Measurements from ENCODE around the gene PSMD12.
A peak's percentile ranks its signal among the peaks of the same experiment; 100 is the strongest.
"Not testable (repeated sequence)": the region's sequence is repeated elsewhere in the genome, so short reads cannot be mapped to it uniquely, and the experiment has no call there.

The PSMD12 gene

GRCh38 chr17:67388986-67389385 is 22.6 kb upstream of the PSMD12 start:
- no peak for DNase-seq (ENCODE audit: low read depth)
- no peak for TF ChIP-seq CTCF (IDR thresholded peaks at IDR 0.05; ENCODE audit: control insufficient read depth, insufficient read depth, low read depth, low read length, missing control alignments)
- H3K4me3 ChIP-seq (ENCODE audit: control insufficient read depth, low read depth, low read length): no peak overlapping the region

- not testable (repeated sequence) for DNase-seq (ENCODE audit: low read depth); H3K4me3 ChIP-seq (ENCODE audit: control insufficient read depth, low read depth, low read length)
Measured at GRCh38 chr17:67388536-67388935, 22.2 kb upstream of the PSMD12 start.

GRCh38 chr17:67386965-67387551 is 20.7 kb upstream of the PSMD12 start:
- no peak overlapping the region for H3K4me3 ChIP-seq (ENCODE audit: control insufficient read depth, low read depth, low read length)
- peak; percentile 80 for TF ChIP-seq CTCF (IDR thresholded peaks at IDR 0.05; ENCODE audit: control insufficient read depth, insufficient read depth, low read depth, low read length, missing control alignments)
- no peak for DNase-seq (ENCODE audit: low read depth)

GRCh38 chr17:67385122-67385988 is 19.0 kb upstream of the PSMD12 start:
- TF ChIP-seq CTCF (IDR thresholded peaks at IDR 0.05; ENCODE audit: control insufficient read depth, insufficient read depth, low read depth, low read length, missing control alignments): no peak
- no peak for DNase-seq (ENCODE audit: low read depth)
- H3K4me3 ChIP-seq (ENCODE audit: control insufficient read depth, low read depth, low read length): no peak overlapping the region

- H3K4me3 ChIP-seq (ENCODE audit: control insufficient read depth, low read depth, low read length): no peak overlapping the region
- no peak for TF ChIP-seq CTCF (IDR thresholded peaks at IDR 0.05; ENCODE audit: control insufficient read depth, insufficient read depth, low read depth, low read length, missing control alignments)
- no peak for DNase-seq (ENCODE audit: low read depth)
Measured at GRCh38 chr17:67381929-67382257, 15.5 kb upstream of the PSMD12 start.

GRCh38 chr17:67379251-67379630 is 12.9 kb upstream of the PSMD12 start:
- H3K4me3 ChIP-seq (ENCODE audit: control insufficient read depth, low read depth, low read length): peak overlapping the region; percentile 29
- TF ChIP-seq CTCF (IDR thresholded peaks at IDR 0.05; ENCODE audit: control insufficient read depth, insufficient read depth, low read depth, low read length, missing control alignments): no peak
- DNase-seq (ENCODE audit: low read depth): no peak

GRCh38 chr17:67378454-67379250 is 12.3 kb upstream of the PSMD12 start:
- no peak for DNase-seq (ENCODE audit: low read depth)
- TF ChIP-seq CTCF (IDR thresholded peaks at IDR 0.05; ENCODE audit: control insufficient read depth, insufficient read depth, low read depth, low read length, missing control alignments): peak; percentile 33
- H3K4me3 ChIP-seq (ENCODE audit: control insufficient read depth, low read depth, low read length): peak overlapping the region; percentile 86
